Embryonic facial prominence (tissue), 1 donor: ENCODE results near the gene PRR20G.
"Not testable (repeated sequence)": the region's sequence is repeated elsewhere in the genome, so short reads cannot be mapped to it uniquely, and the experiment has no call there.

Source experiments
- DNase-seq: peaks from one replicate; pipeline ENCODE4 v3.0.0-alpha.2; 2016; ENCODE audit errors: extremely low spot score

PRR20G gene

GRCh38 chr3:127287840-127288239 lies at the start of gene PRR20G:
TSS of gene PRR20G (minus strand) at chr3:127288046. CDS start at chr3:127287365, 681 bp downstream.
- DNase-seq = no peak

DNA sequence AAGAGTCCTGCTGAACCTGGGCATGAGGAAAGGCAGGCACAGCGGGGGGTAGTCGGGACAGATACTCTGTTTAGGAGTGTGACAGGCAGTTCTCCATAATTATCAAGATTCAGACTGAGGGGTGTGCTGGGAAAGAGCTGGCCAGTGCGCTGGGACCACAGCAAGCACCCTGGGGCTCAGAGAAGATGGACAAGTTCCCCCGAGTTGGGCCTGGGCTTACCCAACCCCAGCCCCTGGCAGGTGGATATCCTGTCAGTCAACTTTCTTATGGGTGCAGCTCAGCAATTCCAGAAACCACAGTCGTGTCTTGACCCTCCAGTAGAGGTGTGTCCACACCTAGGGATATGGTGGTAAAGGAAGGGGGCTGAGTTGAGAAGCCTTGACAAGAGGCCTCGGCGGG lies 49.2 kb upstream of the PRR20G start:
- no peak for DNase-seq

DNA sequence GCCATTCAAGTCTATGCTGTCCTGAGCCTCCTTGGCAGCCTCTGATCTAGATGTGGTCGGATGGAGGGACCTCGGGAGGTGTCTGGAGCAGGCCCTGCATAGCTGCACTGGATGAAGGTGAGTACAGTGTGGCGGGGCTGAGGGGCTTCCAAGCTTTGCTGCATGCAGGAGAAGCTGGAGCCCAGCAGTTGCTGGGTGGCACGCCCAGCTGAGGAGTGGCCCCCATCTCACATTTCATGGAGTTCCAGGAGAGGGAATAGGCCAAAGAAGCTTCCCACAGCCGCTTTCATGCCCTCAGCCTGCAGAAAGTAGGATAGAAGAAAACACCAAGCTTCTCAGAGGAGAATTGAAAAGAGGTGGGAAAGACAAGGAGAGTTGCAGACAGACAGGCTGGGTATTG lies 48.3 kb upstream of the PRR20G start:
- no peak for DNase-seq

DNA sequence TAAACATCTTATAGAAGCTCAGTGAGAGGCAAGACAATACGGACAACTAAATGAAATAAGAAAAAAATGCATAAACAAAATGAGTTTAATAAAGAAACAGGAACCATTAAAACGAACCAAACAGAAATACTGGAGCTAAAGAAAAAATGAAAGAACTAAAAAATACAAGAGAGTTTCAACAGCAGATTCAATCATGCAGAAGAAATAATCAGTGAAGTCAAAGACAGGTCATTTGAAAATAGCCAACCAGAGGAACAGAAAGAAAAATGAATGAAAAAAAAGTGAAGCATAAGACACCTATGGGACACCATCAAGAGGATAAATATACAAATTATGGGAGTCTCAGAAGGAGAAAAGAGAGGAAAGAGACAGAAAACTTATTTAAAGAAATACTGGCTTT lies 42.5 kb upstream of the PRR20G start:
- no peak for DNase-seq

DNA sequence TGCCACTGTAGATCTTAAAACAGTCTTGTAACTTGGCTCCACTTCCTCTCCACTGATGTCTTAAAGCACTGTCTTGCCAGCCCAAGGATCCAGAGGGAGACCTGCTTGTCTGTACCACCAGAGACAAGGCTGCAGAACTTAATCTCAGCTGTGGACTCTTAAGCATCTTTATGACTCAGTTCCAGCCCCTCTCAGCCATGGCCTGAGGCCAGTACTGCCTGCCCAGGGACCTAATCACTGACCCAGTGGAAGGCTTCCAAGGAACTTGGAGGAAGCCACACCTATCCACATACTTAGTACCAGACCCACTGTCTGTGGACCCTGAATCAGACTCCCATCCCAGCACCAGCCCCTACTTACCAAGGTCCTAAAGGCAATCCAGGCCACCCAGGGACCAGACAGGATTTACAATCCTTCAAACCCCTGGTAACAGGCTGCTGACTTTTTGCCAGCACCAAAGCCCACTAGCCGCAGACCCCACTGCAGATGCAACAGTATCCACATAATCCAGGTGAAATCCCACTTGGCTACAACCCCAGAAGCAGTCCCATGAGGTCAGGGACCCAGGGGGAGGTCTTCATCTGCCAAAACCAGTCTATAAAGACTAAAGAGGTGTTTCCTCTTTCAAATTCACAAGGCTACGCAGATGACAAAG lies 41.9 kb upstream of the PRR20G start:
- DNase-seq = no peak

DNA sequence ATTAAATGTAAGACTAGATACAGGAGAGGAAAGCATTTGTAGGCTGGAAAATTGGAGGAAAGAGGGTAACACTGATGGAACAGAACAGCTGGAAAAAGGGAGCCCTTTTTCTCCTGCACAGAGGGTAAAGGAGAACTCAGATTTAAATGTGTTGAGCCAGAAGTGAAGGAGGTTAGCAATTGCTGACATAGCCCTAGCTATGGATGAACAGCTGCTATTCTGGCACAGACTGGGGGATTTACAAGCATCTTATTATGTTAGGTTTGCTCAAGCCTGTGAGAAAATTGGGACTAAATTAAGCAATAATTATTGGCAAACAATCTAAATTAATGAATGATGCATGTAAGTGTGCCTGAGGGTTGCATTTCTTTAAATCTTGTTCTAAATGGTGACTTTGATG lies 40.6 kb upstream of the PRR20G start:
- DNase-seq = no peak

DNA sequence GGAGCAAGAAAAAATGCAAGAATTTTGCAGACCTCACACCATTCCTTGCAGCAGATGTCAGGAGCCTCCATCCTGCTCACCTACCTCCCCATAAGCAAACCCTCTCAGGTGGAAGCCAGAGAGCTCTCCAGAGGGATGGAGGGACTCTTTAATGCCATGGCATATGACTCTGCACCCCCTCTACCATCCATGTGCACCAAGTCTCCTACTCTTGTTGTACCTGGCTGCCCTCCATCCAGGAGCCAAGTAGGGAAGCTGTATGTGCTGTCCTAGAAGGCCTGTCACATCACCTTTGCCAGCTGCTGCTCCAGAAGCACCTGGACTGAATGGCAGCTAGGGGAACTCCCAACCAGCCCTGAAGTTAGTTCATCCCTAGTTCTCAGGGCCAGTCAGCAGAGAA lies 38.5 kb upstream of the PRR20G start:
- DNase-seq = no peak

DNA sequence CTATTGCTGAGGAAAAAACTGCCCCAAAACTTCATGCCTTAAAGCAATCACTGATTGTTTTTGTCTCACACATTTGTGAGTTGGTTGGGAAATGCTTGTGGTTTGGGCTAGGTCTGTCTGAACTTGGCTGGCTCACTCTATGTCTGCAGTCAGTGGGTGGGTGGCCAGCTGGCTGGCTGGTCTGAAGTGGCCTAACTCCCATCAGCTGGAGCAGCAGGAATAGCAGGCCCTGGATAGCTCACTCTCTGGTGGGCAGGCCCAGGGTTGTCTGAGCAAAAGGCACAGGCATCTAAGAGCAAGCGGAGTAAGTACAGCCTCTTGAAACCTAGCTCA lies 37.7 kb upstream of the PRR20G start:
- DNase-seq = no peak

- no peak for DNase-seq
These were observed 37.2 kb upstream of the PRR20G start for GRCh38 chr3:127324913-127325628.

- no peak for DNase-seq
These were observed 36.2 kb upstream of the PRR20G start for GRCh38 chr3:127324076-127324475.

DNA sequence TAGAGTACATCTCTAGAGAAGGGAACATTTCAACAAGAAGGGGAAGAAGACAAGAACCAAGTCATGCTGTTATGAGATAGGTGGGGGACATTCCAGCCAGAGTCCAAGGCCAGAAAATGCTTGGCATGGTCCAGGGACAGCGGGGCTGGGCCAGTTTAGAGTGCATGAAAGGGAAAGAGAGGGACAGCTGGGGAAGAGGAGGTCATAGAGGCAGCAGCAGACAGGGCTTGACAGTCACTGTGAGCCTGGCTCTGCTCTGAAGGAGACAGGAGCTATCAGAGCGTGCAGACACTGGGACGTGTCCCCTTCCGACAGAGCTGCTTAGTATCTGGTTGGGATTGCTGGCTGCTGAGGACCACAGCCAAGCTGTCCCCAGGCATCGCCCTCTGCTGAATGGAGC lies 35.7 kb upstream of the PRR20G start:
- no peak for DNase-seq

GRCh38 chr3:127321371-127321770 lies 33.5 kb upstream of the PRR20G start:
- no peak for DNase-seq

DNA sequence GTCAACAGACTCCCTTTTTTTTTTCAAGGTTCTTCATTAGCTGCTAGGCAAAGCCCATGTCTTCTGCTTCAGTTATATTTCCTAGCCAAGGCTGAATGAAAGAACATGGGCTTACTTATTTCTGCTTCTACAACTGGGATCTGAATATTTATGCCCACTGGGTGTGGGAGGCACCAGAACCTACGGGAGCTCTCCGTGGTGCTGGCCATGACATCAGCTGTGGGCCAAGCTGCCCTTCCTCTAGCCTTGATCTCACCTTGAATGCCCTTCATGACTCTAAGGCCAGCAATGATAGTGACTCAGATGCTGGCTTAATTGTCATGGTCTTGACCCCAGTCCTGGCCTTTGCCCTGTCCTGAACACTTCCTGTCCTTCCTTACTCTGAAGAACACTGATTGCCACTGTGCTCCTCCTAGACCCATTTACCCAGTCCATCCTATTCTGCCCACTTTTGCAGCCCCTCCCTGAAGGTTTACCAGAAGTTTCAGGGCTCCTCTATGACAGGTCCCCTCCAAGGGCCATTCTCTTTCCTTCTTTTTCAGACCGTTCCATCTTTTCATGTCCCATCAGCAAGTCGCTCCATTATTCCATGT lies 32.8 kb upstream of the PRR20G start:
- no peak for DNase-seq

- DNase-seq = no peak
These were observed 28.8 kb upstream of the PRR20G start for GRCh38 chr3:127316685-127317084.

- DNase-seq = no peak
These were observed 25.0 kb upstream of the PRR20G start for GRCh38 chr3:127312818-127313217.

DNA sequence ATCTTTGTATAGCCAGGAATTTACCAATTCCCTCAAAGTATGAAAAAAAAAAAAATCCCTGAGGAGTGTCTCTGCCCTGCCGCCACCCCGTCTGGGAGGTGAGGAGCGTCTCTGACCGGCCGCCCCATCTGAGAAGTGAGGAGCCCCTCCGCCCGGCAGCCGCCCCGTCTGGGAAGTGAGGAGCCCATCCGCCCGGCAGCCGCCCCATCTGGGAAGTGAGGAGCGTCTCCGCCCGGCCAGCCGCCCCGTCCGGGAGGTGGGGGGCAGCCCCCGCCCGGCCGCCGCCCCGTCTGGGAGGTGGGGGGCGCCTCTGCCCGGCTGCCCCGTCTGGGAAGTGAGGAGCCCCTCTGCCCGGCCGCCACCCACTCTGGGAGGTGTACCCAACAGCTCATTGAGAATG lies 21.0 kb upstream of the PRR20G start:
- DNase-seq = not testable (repeated sequence)

DNA sequence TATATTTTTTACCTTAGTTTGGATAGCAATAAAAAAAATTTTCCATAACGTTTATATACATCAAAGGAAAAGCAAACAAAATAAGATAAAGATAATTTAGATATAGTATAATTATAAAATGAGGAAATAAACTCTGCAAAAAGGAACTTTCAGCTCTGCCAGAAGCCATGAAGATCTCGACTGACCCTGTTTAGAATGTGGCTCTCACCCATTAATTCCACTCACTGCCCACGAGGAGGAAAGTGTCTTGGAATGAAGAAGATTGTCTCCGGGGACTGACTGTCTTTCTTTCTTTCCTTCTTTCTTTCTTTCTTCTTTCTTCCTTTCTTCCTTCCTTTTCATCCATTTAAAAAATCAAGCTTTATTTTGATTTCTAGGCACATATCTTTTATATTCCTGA lies 20.1 kb upstream of the PRR20G start:
- no peak for DNase-seq

DNA sequence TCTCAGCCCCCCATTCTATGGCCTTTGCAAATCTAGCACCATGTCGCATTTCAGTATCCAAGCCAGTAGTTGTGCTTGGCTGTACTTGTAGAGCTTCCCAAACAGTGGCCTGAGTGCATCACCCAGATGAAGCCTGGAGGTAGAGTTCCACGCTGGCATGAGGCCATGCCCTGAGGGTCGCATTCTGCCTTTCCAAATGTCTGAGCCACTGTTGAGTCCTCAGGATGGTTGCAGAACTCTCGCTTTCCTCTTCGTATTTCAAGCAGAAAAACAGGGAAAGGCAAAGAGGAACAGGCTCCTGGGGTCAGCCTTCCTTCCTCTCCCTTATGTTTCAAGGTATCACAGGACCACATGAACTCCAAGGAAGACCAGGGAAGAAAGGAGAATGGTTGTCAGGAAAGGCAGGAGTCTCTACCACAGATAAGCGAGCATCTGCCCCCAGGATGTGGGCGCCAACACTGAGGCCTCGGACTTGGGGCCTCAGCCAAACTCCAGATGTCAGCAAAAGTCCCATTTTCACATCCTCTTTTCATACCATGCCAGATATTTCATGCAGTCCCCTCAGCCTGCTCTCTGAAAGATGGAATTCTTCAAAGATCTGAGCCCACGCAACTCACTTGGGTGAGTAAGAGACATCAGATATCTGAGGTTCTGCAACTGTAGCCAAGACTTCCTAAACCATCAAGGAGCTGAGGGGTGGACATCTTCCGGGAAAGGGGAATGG lies 19.4 kb upstream of the PRR20G start:
- no peak for DNase-seq

DNA sequence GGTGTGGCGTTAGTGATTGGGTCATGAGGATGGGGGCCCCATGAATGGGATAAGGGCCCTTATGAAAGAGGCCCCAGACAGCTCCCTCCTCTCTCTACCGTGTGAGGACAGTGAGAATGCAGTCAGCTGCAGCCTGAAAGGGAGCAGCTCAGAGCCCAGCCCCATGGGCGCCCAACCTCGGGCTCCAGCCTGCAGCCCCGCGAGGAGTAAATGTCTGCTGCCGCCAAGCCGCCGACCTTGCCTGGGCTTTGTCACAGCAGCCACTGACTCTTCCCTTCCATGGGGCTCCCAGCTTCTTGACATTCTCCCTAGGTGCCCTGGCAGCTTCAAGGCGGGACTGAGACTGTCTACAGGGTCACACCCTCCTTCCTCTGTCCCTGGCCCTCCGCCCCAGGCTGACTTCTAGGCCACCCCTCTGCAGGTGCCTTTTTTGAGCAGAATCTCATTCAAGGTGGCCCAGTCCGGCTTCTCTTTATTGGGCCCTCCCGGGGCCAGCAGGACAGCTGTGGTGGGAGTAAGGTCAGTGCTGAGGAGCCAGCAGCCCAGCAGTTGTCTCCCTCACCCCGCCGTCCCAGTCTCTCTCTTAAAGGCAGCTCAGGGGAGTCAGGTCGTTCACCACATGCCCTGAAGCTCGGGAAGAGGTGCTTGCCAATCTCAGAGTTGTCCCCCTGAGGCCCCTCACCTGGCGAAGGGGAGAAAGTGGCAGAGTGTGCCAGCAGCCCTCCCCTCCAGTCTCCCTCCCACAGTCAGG lies 18.7 kb upstream of the PRR20G start:
- no peak for DNase-seq

DNA sequence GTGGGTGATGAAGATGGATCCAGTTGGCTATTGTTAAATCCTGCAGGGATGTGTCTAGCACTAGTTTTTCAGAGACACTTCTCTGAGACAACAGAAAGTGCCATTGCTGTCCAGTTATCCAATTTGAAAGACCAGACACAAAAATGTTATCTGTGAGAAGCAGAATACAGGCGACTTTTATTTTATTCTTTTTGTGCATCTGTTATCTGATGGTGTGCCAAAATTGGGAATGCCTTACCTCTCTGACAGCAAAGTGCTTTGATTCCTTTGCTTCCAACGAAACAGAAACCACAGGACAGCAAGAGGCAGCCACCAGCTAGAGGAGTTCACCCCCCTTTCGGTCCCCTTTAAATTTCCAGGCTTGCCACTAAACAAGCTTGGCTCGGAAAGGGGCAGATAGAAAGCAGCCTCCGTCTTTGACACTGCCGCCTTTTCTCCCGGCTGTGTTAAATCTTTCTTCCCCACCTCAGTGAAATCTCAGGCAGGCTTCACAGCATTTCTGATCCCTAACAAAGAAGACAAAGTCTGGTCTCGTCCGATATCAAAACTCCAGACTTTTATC lies 17.7 kb upstream of the PRR20G start:
- no peak for DNase-seq

GRCh38 chr3:127304121-127304744 lies 16.4 kb upstream of the PRR20G start:
- DNase-seq = no peak
